Epithelial cell of proximal tubule (primary cell): ENCODE measurements around the gene GNAZ. TPM values are rescaled to one million over a fixed set of nuclear protein-coding genes. Genes with fewer than 3 reads are reported as not detected.

Experiments
- DNase-seq: peaks from one replicate; pipeline ENCODE4 v3.0.0-alpha.2; 2011; ENCODE audit warnings: low read depth
- H3K4me3 ChIP-seq: 2 replicates; pipeline ENCODE4 v1.5.1; 2011; ENCODE audit warnings: low read depth, mild to moderate bottlenecking, low read length
- total RNA-seq: library from RNA; depleted of rRNA; stranded (reverse); fragments of >200 nt; gene quantifications from 2 replicates; pipeline ENCODE4 v1.2.3, GENCODE V29; 2015
- TF ChIP-seq, protein P1 (sequence below): conservative IDR thresholded peaks from 2 replicates; pipeline ENCODE4 v1.5.1; 2012; ENCODE audit warnings: low read depth, mild to moderate bottlenecking, low read length

GNAZ gene
- total RNA-seq, 1 donor from 2014 or later = 10.3 TPM

DNA sequence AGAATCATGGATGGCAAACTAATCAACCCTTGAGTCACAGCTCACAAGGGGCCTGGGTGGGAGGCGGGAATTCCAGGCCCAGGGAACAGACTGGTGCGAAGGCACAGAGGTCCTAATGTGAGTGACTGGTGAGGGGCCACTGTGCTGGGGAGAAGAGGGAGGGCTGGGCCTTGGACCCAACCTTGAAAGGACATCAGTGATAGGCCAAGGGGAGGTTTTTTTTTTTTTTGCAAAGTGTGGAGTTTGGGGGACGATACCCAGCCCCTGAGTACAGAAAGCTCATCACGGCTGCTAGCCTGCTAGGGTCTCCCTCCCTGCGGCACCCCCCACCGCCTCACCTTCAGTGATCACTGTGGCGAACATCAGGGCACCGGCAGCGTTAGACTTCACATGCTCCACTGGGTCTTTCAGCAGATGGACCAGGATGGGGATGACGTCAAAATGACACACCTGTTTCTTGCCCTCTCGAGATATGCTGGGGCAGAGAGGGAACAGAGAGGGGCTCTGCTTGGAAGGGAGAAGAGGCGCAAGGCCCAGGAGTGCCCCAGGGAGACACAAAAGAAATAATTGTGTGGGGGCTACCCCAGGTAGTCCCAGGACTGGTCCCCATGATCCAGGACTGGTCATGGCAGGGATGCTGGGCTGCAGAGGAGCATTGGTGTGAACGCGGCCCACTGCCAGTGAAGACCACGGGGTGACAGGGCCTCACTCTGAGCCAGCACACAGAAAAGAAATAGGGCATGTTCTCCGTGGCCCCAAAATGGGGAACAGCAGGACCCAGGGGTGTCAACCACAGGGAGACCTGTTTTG is 8.6 kb upstream of the GNAZ start:
- H3K4me3 ChIP-seq = no peak overlapping the region
- no peak for DNase-seq
- TF ChIP-seq, protein P1, sequence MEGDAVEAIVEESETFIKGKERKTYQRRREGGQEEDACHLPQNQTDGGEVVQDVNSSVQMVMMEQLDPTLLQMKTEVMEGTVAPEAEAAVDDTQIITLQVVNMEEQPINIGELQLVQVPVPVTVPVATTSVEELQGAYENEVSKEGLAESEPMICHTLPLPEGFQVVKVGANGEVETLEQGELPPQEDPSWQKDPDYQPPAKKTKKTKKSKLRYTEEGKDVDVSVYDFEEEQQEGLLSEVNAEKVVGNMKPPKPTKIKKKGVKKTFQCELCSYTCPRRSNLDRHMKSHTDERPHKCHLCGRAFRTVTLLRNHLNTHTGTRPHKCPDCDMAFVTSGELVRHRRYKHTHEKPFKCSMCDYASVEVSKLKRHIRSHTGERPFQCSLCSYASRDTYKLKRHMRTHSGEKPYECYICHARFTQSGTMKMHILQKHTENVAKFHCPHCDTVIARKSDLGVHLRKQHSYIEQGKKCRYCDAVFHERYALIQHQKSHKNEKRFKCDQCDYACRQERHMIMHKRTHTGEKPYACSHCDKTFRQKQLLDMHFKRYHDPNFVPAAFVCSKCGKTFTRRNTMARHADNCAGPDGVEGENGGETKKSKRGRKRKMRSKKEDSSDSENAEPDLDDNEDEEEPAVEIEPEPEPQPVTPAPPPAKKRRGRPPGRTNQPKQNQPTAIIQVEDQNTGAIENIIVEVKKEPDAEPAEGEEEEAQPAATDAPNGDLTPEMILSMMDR = no peak

DNA sequence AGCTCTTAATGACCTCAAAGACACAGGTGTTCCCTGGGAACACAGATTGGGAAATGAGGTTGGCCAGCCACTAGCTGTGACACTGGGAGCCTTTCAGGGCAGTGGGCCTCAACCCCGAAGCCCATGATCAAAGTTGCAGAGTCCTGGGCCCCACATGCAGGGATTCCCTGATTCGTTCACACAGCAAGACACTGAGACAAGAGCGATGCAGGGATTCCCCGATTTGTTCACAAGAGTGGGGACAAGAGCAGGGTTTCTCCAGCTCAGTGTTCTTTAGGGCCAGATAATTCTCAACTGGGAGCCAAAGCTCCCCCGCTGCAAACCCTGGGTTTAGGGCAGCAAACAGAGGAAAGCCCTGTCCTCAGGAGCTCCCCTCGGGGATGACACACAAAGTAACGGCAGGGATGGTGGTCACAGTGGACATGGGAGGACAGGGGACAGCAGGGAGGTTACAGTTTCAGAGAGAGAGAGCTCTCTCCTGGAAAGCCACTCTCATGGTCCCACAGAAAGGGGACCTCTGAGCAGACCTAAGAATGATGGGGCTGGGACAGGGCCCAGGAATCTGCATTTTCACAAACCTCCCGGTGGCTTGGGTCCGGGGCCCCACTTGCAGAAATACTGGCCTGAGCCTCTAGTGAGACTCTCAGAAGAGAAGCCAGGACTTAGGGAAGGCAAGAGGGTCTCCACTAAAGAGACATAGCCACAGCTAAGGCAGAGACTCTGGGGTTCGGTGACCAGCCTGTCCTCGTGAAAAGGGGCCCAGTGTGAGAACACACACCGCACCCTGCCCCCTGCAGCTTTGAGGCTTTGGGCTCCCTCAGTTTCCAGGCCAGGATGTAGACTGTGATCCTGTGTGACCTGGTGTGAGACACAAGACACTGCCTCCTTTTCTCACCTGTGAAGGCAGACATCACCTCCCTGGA is 7.4 kb upstream of the GNAZ start:
- TF ChIP-seq, protein P1 = no peak
- no peak overlapping the region for H3K4me3 ChIP-seq
- no peak for DNase-seq

DNA sequence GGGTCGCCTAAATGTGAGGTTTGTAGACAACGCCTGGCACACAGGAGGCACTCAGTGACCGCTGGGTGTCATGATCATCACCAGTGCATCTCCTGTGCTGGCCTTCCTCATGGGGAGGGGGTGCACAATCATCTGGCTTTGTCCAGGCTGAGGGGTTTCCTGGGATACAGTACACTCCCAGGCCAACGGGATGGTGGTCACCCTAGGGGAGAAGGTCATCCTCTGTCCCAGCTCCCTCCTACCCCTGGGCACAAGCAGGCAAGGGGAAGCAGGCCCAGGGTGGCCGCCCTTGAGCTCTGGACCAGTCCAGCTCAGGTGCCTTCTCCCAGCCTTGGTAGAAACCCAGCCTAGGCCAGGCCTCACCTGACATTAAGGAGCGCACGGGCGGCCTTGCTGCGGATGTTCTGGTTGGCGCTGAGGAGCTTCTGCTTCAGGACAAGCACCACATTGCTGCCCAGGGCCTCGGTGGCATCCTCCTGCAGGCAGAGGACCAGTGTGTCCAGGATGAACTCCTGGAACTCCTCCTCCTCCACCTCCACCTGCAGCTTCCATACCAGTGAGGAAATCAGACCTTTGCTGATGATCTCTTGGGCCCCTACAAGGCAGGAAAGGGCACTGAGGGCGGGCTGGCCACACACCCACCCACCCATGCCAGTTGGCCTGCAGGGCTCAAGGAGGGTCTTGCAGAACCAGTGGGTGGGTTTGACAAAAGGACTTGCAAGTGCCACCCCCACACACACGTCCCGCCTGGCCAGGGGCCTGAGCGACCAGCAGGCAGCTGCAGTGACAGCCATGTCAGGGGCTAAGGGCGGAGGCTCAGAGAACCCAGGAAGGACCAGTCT is 6.6 kb upstream of the GNAZ start:
- H3K4me3 ChIP-seq = no peak overlapping the region
- no peak for DNase-seq
- TF ChIP-seq, protein P1 = no peak

GRCh38 chr22:23064381-23065068 is 5.8 kb upstream of the GNAZ start:
- H3K4me3 ChIP-seq = no peak overlapping the region
- TF ChIP-seq, protein P1 = no peak
- no peak for DNase-seq

GRCh38 chr22:23065069-23065451 is 5.3 kb upstream of the GNAZ start:
- DNase-seq = no peak
- H3K4me3 ChIP-seq = no peak overlapping the region
- TF ChIP-seq, protein P1 = no peak

- TF ChIP-seq, protein P1 = no peak
- DNase-seq = no peak
Observed at GRCh38 chr22:23065495-23066122, 4.7 kb upstream of the GNAZ start.

More at GRCh38 chr22:23065495-23066122, 4.7 kb upstream of the GNAZ start:
- H3K4me3 ChIP-seq = no peak overlapping the region
